ENCODE data around the gene DCLK1. TPM values are rescaled to one million over a fixed set of nuclear protein-coding genes. Genes with fewer than 3 reads are reported as not detected.

Gene DCLK1
- total RNA-seq, 1 donor from 2014 or later, result not detected

DNA sequence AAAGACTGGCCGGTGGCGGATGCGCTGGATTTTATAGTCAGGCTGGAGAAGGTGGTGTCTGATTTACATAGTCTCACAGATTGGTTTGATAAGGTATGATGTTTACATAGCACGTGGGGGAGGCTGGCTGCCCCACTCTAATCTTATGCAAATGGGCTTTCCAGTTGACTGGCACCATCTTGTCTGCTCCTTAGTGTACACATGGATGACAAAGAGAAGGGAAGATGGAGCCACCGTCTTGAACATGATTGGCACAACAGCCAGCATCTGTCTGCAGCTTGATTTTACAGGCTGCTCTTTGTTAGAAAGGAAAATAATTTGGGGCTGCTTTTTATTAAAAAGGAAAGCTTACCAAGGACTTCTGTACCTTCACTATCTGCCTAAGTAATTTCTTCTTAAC lies 389.5 kb downstream of the DCLK1 start:
- H3K4me1 Mint-ChIP-seq (ENCODE audit: low read depth), result no peaks in the 10 kb centered on the region
- H3K27ac Mint-ChIP-seq, result no peak overlapping the region
- H3K27me3 Mint-ChIP-seq (ENCODE audit: low read depth), result no peaks in the 10 kb centered on the region
- H3K36me3 Mint-ChIP-seq (ENCODE audit: low read depth), result no peaks in the 10 kb centered on the region
- H3K9me3 Mint-ChIP-seq, result peaks cover 12% of the 10 kb centered on the region
- no peak for DNase-seq (ENCODE audit: low spot score)
- intact Hi-C loops (cut with micrococcal nuclease), result no loop called here
- H3K4me3 Mint-ChIP-seq (ENCODE audit: low read depth), result no peak overlapping the region

DNA sequence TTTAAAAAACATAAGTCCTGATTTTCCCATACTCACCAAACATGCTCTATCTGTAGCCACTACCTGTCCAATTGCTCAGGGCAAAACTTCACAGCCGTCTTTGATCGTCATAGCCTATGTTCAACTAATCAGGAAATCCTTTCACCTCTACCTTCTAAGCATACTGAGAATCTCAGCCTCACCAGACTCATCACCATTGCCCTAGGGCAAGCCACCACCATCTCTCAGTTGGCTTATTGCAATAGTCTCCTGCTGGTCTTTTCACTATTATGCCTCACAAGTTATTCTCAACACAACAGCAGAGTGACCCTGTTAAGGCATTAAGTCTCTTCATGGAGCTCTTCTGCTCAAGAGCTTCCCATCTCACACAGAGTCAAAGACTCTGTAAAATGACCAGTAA lies 394.3 kb downstream of the DCLK1 start:
- intact Hi-C loops (cut with micrococcal nuclease), result no loop called here
- Mint-ChIP-seq H3K27ac (no peak overlapping the region), H3K9me3 (peaks cover under 1% of the 10 kb centered on the region), H3K4me3 (ENCODE audit: low read depth) (no peak overlapping the region), H3K4me1 (ENCODE audit: low read depth) (no peaks in the 10 kb centered on the region), H3K36me3 (ENCODE audit: low read depth) (no peaks in the 10 kb centered on the region), H3K27me3 (ENCODE audit: low read depth) (no peaks in the 10 kb centered on the region)
- DNase-seq (ENCODE audit: low spot score), result no peak

DNA sequence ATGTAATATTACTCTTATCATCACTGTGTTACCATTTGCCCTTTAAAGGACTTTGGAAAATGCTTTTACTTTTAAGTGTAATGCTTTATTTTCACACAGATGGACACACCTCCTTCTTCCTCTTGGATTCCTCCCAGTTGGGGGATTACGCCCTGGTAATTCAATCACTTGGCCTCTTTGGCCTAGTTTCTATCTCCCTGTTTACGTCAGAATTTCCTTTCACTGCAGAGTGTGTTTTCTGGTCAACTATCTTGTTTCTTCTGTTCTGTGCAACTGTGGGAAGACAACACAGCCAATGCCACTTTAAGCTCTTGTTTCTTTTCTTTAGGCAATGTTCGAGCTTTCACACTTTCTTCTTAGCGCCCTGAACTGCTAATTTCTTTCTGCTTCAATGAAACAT lies 397.4 kb downstream of the DCLK1 start:
- Mint-ChIP-seq H3K27ac (no peak overlapping the region), H3K27me3 (ENCODE audit: low read depth) (no peaks in the 10 kb centered on the region), H3K4me3 (ENCODE audit: low read depth) (no peak overlapping the region), H3K36me3 (ENCODE audit: low read depth) (no peaks in the 10 kb centered on the region), H3K4me1 (ENCODE audit: low read depth) (peaks cover 3% of the 10 kb centered on the region), H3K9me3 (no peaks in the 10 kb centered on the region)
- no peak for DNase-seq (ENCODE audit: low spot score)
- intact Hi-C loops (cut with micrococcal nuclease), result no loop called here

DNA sequence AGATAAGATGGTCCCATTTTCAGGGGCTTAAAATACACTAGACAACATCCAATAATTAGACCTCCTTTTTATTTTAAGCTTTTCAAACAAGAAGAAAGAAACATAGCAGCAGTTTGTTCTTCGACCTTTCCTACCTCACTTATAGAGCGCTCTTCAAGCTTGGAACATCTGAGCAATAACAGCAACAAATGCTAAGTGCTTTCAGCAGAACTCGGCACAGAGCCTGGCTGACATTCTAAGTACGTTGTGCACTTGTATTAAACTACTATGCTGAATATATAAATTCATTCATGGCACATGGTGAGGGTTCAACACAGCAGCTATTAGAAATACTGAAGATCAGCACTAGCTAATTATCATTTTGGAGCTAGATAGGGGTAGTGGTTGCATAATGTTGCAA lies 398.6 kb downstream of the DCLK1 start:
- intact Hi-C loops (cut with micrococcal nuclease), result no loop called here
- no peak overlapping the region for H3K4me3 Mint-ChIP-seq (ENCODE audit: low read depth)
- H3K4me1 Mint-ChIP-seq (ENCODE audit: low read depth), result peaks cover 3% of the 10 kb centered on the region
- DNase-seq (ENCODE audit: low spot score), result no peak
- no peaks in the 10 kb centered on the region for H3K27me3 Mint-ChIP-seq (ENCODE audit: low read depth)
- no peaks in the 10 kb centered on the region for H3K36me3 Mint-ChIP-seq (ENCODE audit: low read depth)
- no peaks in the 10 kb centered on the region for H3K9me3 Mint-ChIP-seq
- H3K27ac Mint-ChIP-seq, result no peak overlapping the region

DNA sequence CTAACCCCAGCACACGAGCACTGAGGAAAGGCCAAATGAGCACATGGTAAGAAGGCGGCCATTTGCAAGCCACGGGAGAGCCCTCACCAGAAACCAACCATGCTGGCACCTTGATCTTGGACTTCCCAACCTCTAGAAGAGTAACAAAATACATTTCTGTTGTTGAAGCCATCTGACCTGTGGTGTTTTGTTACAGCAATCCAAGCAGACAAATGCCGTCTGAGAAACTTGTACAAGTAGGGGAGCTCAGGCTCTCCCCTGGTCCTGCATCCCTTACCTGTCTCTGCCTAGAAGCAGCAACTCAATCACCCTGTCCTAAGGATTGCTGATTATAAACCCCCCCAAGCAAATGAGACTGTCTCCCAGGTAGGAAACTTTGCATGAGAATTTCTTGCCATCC lies 399.7 kb downstream of the DCLK1 start:
- Mint-ChIP-seq H3K27ac (no peak overlapping the region), H3K4me3 (ENCODE audit: low read depth) (no peak overlapping the region), H3K9me3 (no peaks in the 10 kb centered on the region), H3K36me3 (ENCODE audit: low read depth) (no peaks in the 10 kb centered on the region), H3K4me1 (ENCODE audit: low read depth) (peaks cover 3% of the 10 kb centered on the region), H3K27me3 (ENCODE audit: low read depth) (no peaks in the 10 kb centered on the region)
- no peak for DNase-seq (ENCODE audit: low spot score)
- intact Hi-C loops (cut with micrococcal nuclease), result no loop called here

DNA sequence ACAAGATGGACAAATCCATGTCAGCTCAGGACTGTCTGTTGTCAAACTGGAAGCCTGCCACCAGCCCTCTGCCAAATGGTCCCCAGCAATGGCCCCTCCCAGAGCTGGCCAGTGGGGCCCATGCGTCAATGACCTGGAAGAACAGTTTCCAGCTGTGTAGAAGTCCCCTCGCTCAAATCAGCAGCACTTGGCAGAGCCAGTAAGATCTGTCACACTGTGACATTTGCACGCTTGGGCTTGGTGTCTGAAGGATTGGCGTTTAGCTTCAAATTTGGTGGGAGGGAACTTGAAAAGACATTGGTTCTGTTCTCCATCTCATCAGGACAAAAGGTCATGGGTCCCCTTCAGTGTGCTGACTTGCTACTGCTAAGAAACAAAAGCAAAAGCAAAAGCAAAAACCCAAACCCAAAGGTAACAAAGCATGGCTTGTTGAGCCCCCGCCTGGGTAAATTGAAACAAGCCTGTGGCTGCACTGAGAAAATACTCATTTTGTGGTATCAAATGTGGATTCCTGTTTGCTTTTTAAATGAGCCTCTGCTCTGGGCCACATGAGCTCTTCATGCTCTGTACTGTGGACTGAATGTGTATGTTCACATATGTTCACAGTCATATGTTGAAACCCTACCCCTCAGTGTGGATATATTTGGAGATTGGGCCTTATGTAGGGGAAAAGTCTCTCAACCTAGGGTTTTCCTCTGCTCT lies 401.1 kb downstream of the DCLK1 start:
- Mint-ChIP-seq H3K4me3 (ENCODE audit: low read depth) (no peak overlapping the region), H3K4me1 (ENCODE audit: low read depth) (peaks cover 3% of the 10 kb centered on the region), H3K9me3 (no peaks in the 10 kb centered on the region), H3K36me3 (ENCODE audit: low read depth) (no peaks in the 10 kb centered on the region), H3K27me3 (ENCODE audit: low read depth) (no peaks in the 10 kb centered on the region), H3K27ac (no peak overlapping the region)
- intact Hi-C loops (cut with micrococcal nuclease), result no loop called here
- no peak for DNase-seq (ENCODE audit: low spot score)

DNA sequence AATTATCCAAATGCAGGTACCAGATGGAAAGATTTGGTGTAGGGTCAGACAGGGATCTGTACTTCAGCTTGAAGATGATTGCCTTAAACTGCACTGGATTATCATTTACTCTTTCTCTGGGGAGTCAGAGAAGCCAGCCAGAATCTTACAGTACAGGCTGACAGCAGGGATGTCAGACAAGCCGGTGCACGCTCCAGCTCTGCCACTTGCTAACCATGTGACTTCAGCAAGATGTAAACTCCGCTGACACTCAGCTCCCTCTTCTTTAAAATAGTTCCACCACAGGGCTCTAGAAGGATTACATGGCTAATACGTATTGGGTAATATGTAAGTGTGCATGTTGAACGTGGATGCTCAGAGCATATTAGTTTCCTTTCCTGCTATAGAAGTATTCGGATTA lies 403.3 kb downstream of the DCLK1 start:
- Mint-ChIP-seq H3K36me3 (ENCODE audit: low read depth) (no peaks in the 10 kb centered on the region), H3K4me3 (ENCODE audit: low read depth) (no peak overlapping the region), H3K4me1 (ENCODE audit: low read depth) (peaks cover 3% of the 10 kb centered on the region), H3K27ac (no peak overlapping the region), H3K27me3 (ENCODE audit: low read depth) (no peaks in the 10 kb centered on the region), H3K9me3 (no peaks in the 10 kb centered on the region)
- DNase-seq (ENCODE audit: low spot score), result no peak
- intact Hi-C loops (cut with micrococcal nuclease), result no loop called here

DNA sequence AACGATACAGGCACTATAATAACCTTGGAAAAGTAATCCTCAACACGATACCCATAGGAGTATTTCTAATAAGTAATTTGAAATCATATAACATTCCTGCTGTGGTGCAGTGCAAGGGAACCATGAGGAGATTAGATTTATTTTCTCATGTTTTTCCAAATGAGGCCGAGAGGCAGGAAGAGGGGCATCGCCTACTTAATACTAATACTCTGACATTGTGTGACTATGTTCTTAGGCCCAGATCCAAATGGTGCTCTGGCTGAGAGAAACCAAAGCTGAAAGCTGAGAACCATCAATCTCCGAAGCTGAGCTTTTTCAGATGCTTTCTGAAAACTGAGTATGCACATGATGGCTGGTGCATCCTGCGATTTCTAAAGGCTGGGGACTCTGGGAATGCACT lies 406.7 kb downstream of the DCLK1 start:
- no peaks in the 10 kb centered on the region for H3K9me3 Mint-ChIP-seq
- no peak overlapping the region for H3K4me3 Mint-ChIP-seq (ENCODE audit: low read depth)
- H3K4me1 Mint-ChIP-seq (ENCODE audit: low read depth), result peaks cover 4% of the 10 kb centered on the region
- no peaks in the 10 kb centered on the region for H3K36me3 Mint-ChIP-seq (ENCODE audit: low read depth)
- intact Hi-C loops (cut with micrococcal nuclease), result no loop called here
- no peak for DNase-seq (ENCODE audit: low spot score)
- H3K27me3 Mint-ChIP-seq (ENCODE audit: low read depth), result peaks cover 6% of the 10 kb centered on the region
- H3K27ac Mint-ChIP-seq, result no peak overlapping the region

DNA sequence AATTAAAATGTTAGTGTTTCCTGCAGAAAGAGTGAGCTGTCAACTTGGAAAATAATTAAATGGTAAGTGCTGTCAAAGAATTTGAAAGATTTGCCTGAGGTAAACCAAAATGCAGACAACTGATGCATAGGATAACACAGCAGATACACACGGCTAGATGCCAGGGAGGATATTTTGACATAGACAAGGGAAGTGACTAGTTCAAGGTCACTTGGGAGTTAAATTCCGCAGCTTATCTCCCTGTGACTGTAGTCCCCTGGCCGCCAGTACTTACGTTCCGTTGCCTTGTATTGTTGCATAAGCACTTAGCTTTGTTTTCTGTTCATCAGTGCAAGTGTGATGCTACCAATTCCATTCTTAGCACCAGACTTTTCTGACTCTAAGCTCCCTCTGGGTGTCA lies 407.4 kb downstream of the DCLK1 start:
- Mint-ChIP-seq H3K4me1 (ENCODE audit: low read depth) (peaks cover 4% of the 10 kb centered on the region), H3K9me3 (no peaks in the 10 kb centered on the region), H3K27ac (no peak overlapping the region), H3K4me3 (ENCODE audit: low read depth) (no peak overlapping the region), H3K27me3 (ENCODE audit: low read depth) (peaks cover 6% of the 10 kb centered on the region), H3K36me3 (ENCODE audit: low read depth) (no peaks in the 10 kb centered on the region)
- intact Hi-C loops (cut with micrococcal nuclease), result no loop called here
- no peak for DNase-seq (ENCODE audit: low spot score)

DNA sequence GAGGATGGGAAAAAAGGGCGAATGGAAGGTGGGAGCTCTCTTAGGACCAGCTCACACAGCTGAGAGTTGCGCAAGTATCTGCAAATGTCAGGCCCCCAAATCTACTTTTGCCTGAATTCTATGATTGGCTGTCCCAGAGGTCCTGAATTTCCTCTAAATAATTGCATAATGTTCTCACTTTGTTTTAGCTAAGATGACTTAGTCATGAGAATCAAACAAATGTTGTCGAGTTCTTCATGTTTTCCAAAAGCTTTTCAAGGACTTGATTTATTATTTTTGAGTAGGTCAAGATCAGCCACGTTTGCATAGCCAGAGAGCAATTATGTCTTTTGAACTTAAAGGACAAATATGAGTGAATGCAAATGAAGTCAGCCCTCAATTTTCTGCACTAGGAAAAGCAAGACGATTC lies 408.1 kb downstream of the DCLK1 start:
- no peaks in the 10 kb centered on the region for H3K9me3 Mint-ChIP-seq
- no peak overlapping the region for H3K4me3 Mint-ChIP-seq (ENCODE audit: low read depth)
- no peaks in the 10 kb centered on the region for H3K36me3 Mint-ChIP-seq (ENCODE audit: low read depth)
- peaks cover 4% of the 10 kb centered on the region for H3K4me1 Mint-ChIP-seq (ENCODE audit: low read depth)
- no peak for DNase-seq (ENCODE audit: low spot score)
- no peak overlapping the region for H3K27ac Mint-ChIP-seq
- intact Hi-C loops (cut with micrococcal nuclease), result no loop called here
- peaks cover 6% of the 10 kb centered on the region for H3K27me3 Mint-ChIP-seq (ENCODE audit: low read depth)

DNA sequence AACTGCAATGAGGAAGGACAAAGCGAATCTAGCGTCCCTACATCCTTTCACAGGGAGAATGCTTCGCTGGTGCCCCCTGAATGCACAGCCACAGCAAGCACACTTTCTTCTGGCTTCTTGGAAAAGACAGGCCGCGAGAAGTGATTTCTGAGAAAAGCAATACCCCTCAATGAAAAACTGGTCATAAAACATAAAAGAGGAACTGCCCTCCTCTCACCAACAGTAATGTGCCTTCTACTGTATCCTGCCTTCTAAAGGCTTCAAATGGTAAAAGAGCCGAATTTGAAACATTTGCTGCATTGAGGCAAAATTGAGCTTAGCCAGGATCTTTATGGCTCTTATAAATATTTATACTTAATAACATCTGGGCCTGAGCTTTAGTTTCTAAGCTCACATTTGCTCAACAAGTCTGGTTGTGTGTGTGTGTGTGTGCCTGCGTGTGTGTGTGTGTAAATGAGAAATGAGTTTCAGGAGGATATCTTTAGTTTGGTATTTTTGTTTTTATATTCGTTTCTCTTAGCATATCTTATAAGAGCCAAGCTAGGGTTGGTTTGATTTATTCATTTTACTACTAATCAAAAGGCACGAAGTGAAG lies 408.6 kb downstream of the DCLK1 start:
- no peak overlapping the region for H3K4me3 Mint-ChIP-seq (ENCODE audit: low read depth)
- no peaks in the 10 kb centered on the region for H3K9me3 Mint-ChIP-seq
- DNase-seq (ENCODE audit: low spot score), result no peak
- no peak overlapping the region for H3K27ac Mint-ChIP-seq
- H3K4me1 Mint-ChIP-seq (ENCODE audit: low read depth), result peaks cover 4% of the 10 kb centered on the region
- no peaks in the 10 kb centered on the region for H3K36me3 Mint-ChIP-seq (ENCODE audit: low read depth)
- intact Hi-C loops (cut with micrococcal nuclease), result no loop called here
- H3K27me3 Mint-ChIP-seq (ENCODE audit: low read depth), result peaks cover 6% of the 10 kb centered on the region

DNA sequence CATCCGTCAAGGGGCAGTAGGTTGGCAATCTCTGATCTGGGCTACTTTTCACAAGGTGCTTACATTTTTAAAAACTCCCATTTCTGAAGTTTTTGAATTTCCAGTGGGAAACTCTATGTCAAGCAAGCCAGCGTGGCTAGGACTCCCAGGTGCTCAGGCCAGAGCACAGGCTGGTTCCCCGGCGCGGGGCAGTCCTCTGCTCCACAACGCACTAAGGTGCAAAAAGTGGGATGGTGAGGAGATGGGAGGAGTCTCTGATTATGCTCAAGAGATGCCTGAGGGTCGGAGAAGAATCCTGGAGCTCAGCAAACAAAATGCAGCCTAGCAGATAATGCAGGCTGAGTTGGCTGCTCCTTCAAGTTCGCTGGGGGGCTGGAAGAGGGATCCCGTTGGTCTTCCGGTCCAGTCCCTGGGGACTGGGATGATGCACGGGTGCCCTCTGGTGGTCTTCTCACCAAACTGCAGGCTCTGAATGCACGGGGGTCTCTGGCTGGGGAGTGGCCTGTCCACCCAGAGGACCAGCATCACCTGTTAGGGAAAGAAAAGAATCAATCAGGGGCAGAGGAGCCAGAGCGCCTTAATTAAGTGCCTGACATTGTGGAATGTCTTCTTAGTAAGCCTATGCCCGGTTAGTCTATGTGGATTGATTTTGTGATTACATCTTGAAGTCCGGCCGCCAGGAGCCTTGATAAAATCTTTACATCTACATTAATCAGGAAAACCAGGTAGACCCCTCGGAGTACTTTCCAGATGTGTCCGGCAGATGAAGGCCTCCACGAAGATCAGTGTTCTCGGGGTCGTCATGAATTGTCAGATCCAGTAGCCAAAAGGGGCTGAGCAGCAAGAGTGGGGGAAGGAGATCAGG lies 410.3 kb downstream of the DCLK1 start:
- intact Hi-C loops (cut with micrococcal nuclease), result no loop called here
- Mint-ChIP-seq H3K27ac (no peak overlapping the region), H3K4me3 (ENCODE audit: low read depth) (no peak overlapping the region), H3K4me1 (ENCODE audit: low read depth) (peaks cover 4% of the 10 kb centered on the region), H3K36me3 (ENCODE audit: low read depth) (no peaks in the 10 kb centered on the region), H3K9me3 (no peaks in the 10 kb centered on the region), H3K27me3 (ENCODE audit: low read depth) (peaks cover 6% of the 10 kb centered on the region)
- DNase-seq (ENCODE audit: low spot score), result peak; percentile 11

DNA sequence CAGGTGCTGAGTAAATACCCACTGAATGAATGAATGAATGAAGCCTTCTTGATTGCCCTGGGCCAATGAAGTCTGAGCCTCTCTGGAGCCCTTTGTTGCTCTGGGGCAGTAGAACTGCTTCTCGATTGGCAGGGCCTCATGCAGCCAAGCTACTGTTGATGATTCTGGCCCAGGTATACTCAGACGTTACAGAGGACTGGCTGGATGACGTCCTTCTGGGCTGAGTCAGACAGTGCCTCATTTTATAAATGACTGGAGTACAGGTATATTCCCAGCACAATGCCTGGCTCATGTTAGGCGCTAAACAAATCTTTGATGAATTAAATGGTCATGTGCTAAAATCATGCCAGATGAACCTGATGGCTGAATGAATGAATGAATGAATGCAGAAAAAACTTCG lies 410.9 kb downstream of the DCLK1 start:
- peaks cover 4% of the 10 kb centered on the region for H3K4me1 Mint-ChIP-seq (ENCODE audit: low read depth)
- intact Hi-C loops (cut with micrococcal nuclease), result no loop called here

More for the DNA sequence above, 410.9 kb downstream of the DCLK1 start:
- H3K27me3 Mint-ChIP-seq (ENCODE audit: low read depth), result peaks cover 6% of the 10 kb centered on the region
- no peak overlapping the region for H3K27ac Mint-ChIP-seq
- no peaks in the 10 kb centered on the region for H3K36me3 Mint-ChIP-seq (ENCODE audit: low read depth)
- no peak overlapping the region for H3K4me3 Mint-ChIP-seq (ENCODE audit: low read depth)
- DNase-seq (ENCODE audit: low spot score), result no peak
- no peaks in the 10 kb centered on the region for H3K9me3 Mint-ChIP-seq
